OCI-LY1 (cell line): ENCODE measurements around the gene JAGN1.
"Not testable (repeated sequence)": the region's sequence is repeated elsewhere in the genome, so short reads cannot be mapped to it uniquely, and the experiment has no call there.

ENCODE experiments used
- H2AFZ ChIP-seq: fragments of 200-600 bp; sonication (generic), shearing (Covaris generic); 2 replicates; pipeline ENCODE4 v1.6.0; 2014; ENCODE audit warnings: antibody characterized with exemption, mild to moderate bottlenecking, low read length
- H3F3A ChIP-seq: fragments of 200-600 bp; sonication (generic), shearing (Covaris generic); 2 replicates; pipeline ENCODE4 v1.6.0; 2014; ENCODE audit warnings: mild to moderate bottlenecking, antibody characterized with exemption, low read length, moderate library complexity; ENCODE audit not compliant: insufficient read depth
- H3K27ac ChIP-seq: fragments of 200-600 bp; sonication (generic); 2 replicates; pipeline ENCODE4 v1.5.1; 2014; ENCODE audit warnings: low read length, mixed run types, mild to moderate bottlenecking, low read depth; ENCODE audit not compliant: poor library complexity, severe bottlenecking
- H3K27me3 ChIP-seq: fragments of 200-600 bp; sonication (generic); 2 replicates; pipeline ENCODE4 v1.6.0; 2014; ENCODE audit warnings: antibody characterized with exemption, mild to moderate bottlenecking, low read length, moderate library complexity; ENCODE audit not compliant: insufficient read depth
- H3K36me3 ChIP-seq: fragments of 200-600 bp; sonication (generic); 2 replicates; pipeline ENCODE4 v1.6.1; 2014; ENCODE audit warnings: mild to moderate bottlenecking, antibody characterized with exemption, low read length, moderate library complexity, mixed read lengths; ENCODE audit not compliant: insufficient read depth
- H3K4me1 ChIP-seq: fragments of 200-600 bp; sonication (generic); 2 replicates; pipeline ENCODE4 v1.5.1; 2014; ENCODE audit warnings: mild to moderate bottlenecking, low read length, moderate library complexity; ENCODE audit not compliant: insufficient read depth, severe bottlenecking
- H3K4me2 ChIP-seq: fragments of 200-600 bp; sonication (generic), shearing (Covaris generic); 2 replicates; pipeline ENCODE4 v1.6.1; 2014; ENCODE audit warnings: low read length
- H3K4me3 ChIP-seq: fragments of 200-600 bp; sonication (generic); 2 replicates; pipeline ENCODE4 v1.5.1; 2014; ENCODE audit warnings: low read length, low read depth, mild to moderate bottlenecking, mixed read lengths; ENCODE audit not compliant: poor library complexity, severe bottlenecking
- H3K79me2 ChIP-seq: fragments of 200-600 bp; shearing (Covaris generic); 2 replicates; pipeline ENCODE4 v1.6.1; 2016; ENCODE audit warnings: mixed run types, low read length, mixed read lengths; ENCODE audit not compliant: insufficient read depth
- H3K9ac ChIP-seq: fragments of 200-600 bp; sonication (generic), shearing (Covaris generic); 2 replicates; pipeline ENCODE4 v1.6.1; 2014; ENCODE audit warnings: mild to moderate bottlenecking, low read length, mixed read lengths
- H3K9me2 ChIP-seq: fragments of 200-600 bp; sonication (generic), shearing (Covaris generic); 2 replicates; pipeline ENCODE4 v1.6.1; 2014; ENCODE audit warnings: low read depth, mild to moderate bottlenecking, low read length, mixed read lengths
- H3K9me3 ChIP-seq: fragments of 200-600 bp; shearing (Covaris generic); 2 replicates; pipeline ENCODE4 v1.6.1; 2014; ENCODE audit warnings: low read length, mixed read lengths
- H4K20me1 ChIP-seq: fragments of 200-600 bp; sonication (generic), shearing (Covaris generic); 2 replicates; pipeline ENCODE4 v1.6.0; 2016; ENCODE audit warnings: mild to moderate bottlenecking, low read length; ENCODE audit not compliant: insufficient read depth
- CTCF ChIP-seq: fragments of 200-600 bp; sonication (generic), shearing (Covaris generic); IDR thresholded peaks from 2 replicates; pipeline ENCODE4 v1.5.1; 2017; ENCODE audit warnings: mild to moderate bottlenecking, antibody characterized with exemption, low read length, moderate library complexity, mixed read lengths
- EZH2 ChIP-seq: fragments of 200-600 bp; sonication (generic), shearing (Covaris generic); IDR thresholded peaks from 2 replicates; pipeline ENCODE4 v1.8.0; 2017; ENCODE audit warnings: borderline replicate concordance, mixed run types, mild to moderate bottlenecking, antibody characterized with exemption, low read length, moderate library complexity, mixed read lengths

The JAGN1 gene

GRCh38 chr3:9863058-9863772 lies 27.2 kb upstream of the JAGN1 start:
- H3K4me3 ChIP-seq = no peak overlapping the region
- H3K27ac ChIP-seq = no peak overlapping the region
- no peaks in the 10 kb centered on the region for H3K36me3 ChIP-seq
- no peak overlapping the region for H3K4me2 ChIP-seq
- no peak overlapping the region for H2AFZ ChIP-seq
- H3K9me3 ChIP-seq = no peaks in the 10 kb centered on the region
- no peak for TF ChIP-seq EZH2
- TF ChIP-seq CTCF = no peak
- no peaks in the 10 kb centered on the region for H3K79me2 ChIP-seq
- no peaks in the 10 kb centered on the region for H3F3A ChIP-seq
- H3K27me3 ChIP-seq = no peaks in the 10 kb centered on the region
- no peaks in the 10 kb centered on the region for H3K9me2 ChIP-seq
- no peak overlapping the region for H3K9ac ChIP-seq
- H4K20me1 ChIP-seq = no peaks in the 10 kb centered on the region
- H3K4me1 ChIP-seq = no peaks in the 10 kb centered on the region

GRCh38 chr3:9864200-9864927 lies 26.0 kb upstream of the JAGN1 start:
- Histone ChIP-seq H3F3A (no peaks in the 10 kb centered on the region), H2AFZ (no peak overlapping the region), H3K9ac (no peak overlapping the region), H3K4me2 (no peak overlapping the region), H3K79me2 (no peaks in the 10 kb centered on the region), H3K36me3 (no peaks in the 10 kb centered on the region), H3K4me3 (no peak overlapping the region), H3K4me1 (no peaks in the 10 kb centered on the region), H3K27ac (no peak overlapping the region), H3K27me3 (no peaks in the 10 kb centered on the region), H4K20me1 (no peaks in the 10 kb centered on the region), H3K9me3 (no peaks in the 10 kb centered on the region), H3K9me2 (no peaks in the 10 kb centered on the region)
- TF ChIP-seq EZH2 = no peak
- no peak for TF ChIP-seq CTCF

DNA sequence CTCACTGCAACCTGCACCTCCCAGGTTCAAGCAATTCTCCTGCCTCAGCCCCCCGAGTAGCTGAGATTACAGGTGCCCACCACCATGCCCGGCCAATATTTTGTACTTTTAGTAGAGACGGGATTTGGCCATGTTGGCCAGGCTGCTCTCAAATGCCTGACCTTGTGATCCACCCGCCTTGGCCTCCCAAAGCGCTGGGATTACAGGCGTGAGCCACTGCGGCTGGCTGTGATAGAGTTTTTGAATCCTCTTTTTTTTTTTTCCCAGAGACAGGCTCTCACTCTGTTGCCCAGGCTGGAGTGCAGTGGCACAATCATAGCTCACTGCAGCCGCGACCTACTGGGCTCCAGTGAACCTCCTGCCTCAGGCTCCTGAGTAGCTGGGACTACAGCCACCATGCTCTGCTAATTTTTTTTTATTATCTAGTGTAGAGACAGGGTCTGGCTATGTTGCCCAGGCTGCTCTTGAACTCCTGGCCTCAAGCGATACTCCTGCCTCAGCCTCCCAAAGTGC lies 25.2 kb upstream of the JAGN1 start:
- not testable (repeated sequence) for H3K27ac ChIP-seq, H3K9me3 ChIP-seq

More for the DNA sequence above, 25.2 kb upstream of the JAGN1 start:
- H3K36me3 ChIP-seq, H3K4me3 ChIP-seq, H3K4me2 ChIP-seq, H3K27me3 ChIP-seq, H4K20me1 ChIP-seq, H3F3A ChIP-seq, H2AFZ ChIP-seq, H3K9ac ChIP-seq, H3K4me1 ChIP-seq, H3K9me2 ChIP-seq, H3K79me2 ChIP-seq: not testable (repeated sequence)
